Measurements from ENCODE around the gene ZNF641.
"Not testable (repeated sequence)": the region's sequence is repeated elsewhere in the genome, so short reads cannot be mapped to it uniquely, and the experiment has no call there.

ZNF641 gene

DNA sequence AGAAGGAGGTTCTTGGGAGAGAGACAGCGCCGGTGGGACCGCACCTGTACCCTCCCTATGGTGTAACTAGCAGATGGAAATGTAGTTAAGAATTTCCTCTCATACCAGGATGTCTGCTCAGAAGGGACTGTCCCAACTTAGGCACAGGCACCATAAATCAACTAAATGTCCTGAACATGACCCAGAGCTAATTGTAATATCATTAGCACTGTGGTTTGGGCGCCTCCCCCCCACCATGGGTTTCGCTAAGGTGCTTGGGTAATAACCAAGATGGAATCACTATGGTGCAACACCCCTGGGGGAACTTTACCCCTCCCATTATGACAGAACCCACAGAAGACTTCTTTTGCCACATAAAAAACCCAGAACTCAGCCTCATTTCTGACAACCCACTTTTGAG lies 15.9 kb downstream of the ZNF641 start:
- peak in 1 of 2 donors; percentile 7 for DNase-seq (ENCODE audit: low read depth in 2 of 2)

DNA sequence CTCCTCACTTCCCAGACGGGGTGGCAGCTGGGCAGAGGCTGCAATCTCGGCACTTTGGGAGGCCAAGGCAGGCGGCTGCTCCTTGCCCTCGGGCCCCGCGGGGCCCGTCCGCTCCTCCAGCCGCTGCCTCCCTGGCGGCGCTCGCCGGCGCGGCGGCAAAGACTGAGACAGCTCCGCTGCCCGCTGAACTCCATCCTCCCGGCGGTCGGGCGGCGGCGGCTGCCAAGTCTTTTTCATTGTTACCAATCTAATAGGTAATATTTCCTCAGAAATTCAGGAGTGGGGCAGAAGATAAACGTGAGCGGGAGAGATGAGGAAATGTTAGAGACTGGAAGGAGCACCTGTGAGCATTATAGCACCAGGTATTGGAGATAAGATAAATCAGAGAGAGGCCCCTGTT lies 17.0 kb downstream of the ZNF641 start:
- not testable (repeated sequence) for DNase-seq (ENCODE audit: low read depth in 2 of 2)

DNA sequence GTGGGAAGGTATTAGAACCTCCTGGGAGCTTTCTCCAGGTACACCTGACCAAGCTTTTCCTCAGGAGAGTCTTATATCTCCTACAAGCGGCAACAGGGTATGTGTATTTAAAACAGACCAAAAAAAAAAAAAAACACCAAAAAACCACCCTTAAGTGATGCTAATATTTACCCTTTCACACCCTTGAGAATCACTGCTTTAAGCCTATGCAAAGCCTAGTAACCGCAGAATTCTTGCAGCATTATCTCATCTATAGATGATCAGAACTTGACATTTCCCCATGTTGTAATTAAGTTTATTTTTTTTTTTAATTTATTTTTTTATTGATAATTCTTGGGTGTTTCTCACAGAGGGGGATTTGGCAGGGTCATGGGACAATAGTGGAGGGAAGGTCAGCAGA lies 19.3 kb downstream of the ZNF641 start:
- DNase-seq (ENCODE audit: low read depth in 2 of 2) = no peak

- no peak for DNase-seq (ENCODE audit: low read depth in 2 of 2)
Measured at GRCh38 chr12:48329199-48329939, 21.4 kb downstream of the ZNF641 start.

DNA sequence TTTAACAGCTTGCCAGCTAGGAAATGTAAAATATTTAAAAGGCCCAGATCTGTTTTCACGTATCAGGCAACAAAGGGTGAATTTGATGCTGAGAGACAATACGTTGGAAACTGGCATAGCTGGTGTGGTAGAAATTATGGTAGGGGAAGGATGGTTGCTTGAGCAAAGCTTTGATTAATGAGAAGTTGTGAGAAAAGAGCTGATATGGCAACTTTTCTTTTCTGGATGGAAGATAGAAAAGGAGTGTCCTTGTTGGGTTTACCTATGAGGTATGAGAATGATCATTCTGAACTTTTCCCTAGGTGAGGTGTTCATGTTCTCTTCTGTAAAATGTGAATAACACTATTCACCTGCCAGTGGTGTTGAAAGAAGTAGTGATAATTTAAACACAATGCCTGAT lies 34.2 kb downstream of the ZNF641 start:
- no peak for DNase-seq (ENCODE audit: low read depth in 2 of 2)

GRCh38 chr12:48311313-48311712 lies 39.4 kb downstream of the ZNF641 start:
- no peak for DNase-seq (ENCODE audit: low read depth in 2 of 2)

DNA sequence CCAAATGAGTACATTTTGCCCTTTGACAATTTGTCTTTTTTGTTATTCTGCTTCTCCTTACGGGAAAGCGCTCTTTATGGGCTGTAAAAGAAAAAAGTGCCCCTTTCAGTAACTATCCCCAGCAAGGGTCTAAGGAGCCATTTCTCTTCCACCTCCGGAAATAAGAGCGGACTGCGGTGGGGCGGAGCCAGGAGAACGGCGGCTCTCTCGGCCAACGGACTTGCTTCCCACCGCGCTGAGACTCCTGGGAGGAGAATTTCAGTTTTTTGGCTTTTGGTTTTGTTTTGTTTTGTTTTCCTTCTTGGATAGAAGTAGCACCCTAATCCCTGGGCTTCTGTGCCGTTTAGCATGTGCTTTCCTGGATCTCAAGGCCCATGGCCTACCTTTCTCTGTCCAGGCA lies 43.5 kb downstream of the ZNF641 start:
- no peak for DNase-seq (ENCODE audit: low read depth in 2 of 2)

- DNase-seq (ENCODE audit: low read depth in 2 of 2) = no peak
Measured at GRCh38 chr12:48305190-48305589, 45.5 kb downstream of the ZNF641 start.

DNA sequence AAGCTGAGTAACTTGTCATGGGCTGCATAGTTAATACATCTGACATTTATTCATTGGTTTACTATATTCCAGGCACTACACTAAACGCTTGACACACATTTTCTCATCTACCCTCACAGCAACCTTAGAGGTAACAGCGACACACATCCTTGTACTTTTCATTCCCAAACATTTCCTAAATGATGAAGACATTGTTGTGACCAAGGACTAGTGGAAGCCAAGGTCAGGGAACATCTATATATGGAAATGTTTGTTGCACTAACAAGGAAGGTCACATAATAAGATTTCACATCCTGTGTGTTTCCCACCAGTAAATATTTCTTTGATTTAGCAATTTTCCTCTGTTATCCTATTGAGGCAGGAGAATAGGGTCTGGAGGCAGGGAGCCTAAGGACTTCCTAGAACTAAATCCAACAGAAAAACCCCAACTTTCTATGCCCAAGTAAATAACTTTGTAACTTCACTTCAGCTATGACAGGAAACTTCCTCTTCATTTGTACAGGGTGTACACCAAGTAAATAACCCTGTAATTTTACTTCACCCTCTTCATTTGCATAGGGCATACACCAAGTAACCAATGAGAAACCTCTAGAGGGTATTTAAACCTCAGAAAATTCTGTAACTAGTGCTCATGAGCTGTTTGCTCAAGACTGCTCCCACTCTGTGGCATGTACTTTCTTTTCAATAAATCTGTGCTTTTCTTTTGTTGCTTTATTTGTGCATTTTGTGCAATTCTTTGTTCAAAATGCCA lies 48.4 kb downstream of the ZNF641 start:
- DNase-seq (ENCODE audit: low read depth in 2 of 2) = no peak

GRCh38 chr12:48300774-48301173 lies 49.9 kb downstream of the ZNF641 start:
- DNase-seq (ENCODE audit: low read depth in 2 of 2) = no peak

DNA sequence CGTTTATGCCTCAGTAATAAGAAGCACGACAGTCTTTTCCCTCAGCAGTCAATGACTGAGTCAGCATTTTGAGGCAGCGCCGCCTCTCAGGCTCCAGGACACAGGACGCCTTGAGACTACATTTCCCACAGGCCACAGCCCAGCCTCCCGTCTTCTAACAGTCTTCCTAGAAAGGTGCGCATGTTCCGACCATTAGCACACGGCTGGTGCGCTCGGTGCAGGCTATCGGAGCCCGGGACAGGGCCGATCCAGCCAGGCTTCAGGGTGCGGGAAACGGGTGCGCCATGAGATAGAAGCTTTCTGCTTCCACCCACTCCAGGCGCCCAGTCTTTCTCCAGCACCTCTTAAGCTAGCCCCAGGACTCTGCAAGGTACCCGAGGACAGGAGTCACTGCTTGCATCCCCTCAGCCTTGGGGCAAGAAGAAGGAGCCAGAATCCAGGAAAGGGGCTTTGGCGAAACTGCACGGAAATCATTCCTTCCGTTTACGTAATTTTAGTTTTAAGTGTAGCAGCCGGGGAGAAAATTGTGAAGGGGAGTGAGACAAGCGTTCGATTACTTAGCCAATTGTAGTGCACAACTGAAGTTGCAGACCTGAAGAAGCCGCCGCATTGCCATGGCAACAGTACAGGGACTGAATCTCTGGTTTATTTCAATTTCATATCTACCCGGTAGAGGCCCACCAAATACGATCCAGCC lies 54.0 kb downstream of the ZNF641 start:
- peak; percentile 34 to 36 for DNase-seq (ENCODE audit: low read depth in 2 of 2)

GRCh38 chr12:48292040-48292439 lies 58.7 kb downstream of the ZNF641 start:
- DNase-seq (ENCODE audit: low read depth in 2 of 2) = no peak

DNA sequence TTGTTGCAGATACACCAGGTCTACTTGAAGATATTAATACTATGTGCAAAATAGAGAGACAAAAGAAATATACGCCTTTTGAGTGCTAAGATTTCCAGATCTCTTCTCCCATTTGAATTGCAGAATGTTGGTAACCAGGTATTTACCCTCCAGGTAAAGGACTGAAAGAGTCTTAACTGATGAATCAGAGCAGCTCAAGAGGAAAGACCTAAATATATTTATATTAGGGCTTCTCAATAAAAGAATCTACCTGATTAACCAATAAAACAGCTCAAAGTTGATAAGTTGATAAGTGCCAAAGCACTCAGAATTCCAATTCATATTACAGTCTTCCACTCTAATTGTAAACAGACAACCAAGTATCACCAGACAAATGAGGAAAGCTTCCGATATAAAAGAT lies 59.2 kb downstream of the ZNF641 start:
- DNase-seq (ENCODE audit: low read depth in 2 of 2) = no peak

DNA sequence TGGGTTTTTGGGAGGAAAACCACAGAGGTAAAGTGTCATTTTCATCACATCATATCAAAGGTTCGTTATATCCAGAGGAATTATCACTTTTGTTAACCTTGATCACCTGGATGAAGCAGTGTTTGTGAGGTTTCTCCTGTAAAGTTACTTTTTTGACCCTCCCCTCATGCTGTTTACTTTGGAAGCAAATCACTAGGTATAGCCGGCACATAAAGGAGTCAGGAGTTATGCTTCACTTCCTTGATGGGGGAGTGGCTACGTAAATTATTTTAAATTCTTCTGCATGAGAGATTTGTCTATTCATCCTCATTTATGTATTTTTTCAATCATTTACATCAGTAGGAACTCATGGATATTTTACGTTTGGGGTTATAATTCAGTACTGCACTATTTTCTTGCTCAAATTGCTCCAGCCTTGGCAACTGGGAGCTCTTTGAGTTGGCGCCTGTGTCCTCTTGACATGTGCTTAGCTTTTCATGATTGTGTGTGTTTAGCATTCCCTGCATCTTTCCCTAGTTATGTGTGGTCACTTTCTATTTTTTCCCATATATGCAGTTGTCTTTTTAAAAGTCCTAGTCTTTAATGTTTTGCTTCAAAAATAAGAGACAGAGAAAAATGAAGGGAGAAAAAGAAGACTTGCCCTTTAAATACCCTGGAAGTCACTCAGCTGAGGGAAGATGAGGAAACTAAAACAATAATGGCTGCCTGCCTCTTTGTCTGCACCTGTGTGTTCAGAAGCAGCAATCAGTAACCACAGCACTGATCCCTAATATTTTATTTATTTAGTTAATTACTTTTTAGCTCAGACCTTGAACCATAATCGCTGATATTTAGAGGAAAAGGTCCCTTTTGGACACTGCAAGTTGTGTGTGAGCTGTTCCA lies 62.1 kb downstream of the ZNF641 start:
- no peak for DNase-seq (ENCODE audit: low read depth in 2 of 2)
